HG03460 (cell line): Measurements from ENCODE around the gene UMODL1.

Experiments
- ATAC-seq: cut with Tn5 transposase; IDR thresholded peaks from one replicate; pipeline ENCODE4 v1.9.1; 2021; ENCODE audit not compliant: unreplicated experiment

UMODL1 gene

DNA sequence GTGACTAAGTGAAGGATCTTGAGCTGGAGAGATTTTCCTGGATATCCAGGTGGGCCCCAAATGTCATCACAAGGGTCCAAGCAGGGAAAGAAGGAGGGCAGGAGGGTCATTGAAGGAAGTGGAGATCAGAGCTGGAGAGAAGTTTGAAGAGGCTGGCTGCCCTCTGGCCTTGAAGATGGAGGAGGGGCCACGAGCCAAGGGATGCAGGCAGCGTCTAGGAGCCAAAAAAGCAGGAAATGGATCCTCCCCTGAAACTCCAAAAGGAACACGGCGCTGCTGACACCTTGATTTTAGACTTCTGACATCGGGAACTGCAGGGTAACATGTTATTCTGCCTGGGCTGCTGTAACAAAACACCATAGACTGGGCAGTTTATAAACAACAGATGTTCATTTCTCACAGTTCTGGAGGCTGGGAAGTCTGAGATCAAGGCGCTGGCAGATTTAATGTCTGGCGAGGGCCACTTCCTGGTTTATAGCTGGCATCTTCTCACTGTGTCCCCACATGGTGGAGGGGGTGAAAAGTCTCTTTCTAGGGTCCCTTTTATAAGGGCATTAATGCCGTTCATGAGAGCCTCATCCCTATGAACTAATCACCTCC is 32.2 kb upstream of the UMODL1 start:
- ATAC-seq, result no peak

DNA sequence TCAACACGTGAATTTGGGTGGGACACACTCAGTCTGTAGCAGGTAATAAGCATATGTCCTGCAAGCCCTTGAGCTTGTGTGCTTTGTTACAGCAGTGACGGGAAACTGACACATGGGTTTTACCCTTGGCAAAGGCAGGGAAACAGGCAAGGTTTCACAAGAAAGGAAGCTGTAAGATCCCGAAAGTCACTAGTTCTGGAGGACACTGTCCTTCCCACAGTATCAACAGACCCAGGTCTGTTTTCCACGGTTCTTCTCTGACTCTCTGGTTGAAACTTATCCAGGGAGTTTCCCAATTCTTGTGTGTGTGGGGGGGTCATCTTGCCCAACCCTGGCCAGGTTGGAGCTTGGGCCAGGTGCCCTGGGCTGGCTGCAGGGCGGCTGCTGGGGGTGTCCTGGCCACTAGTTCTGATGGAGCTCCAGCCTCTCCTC is 31.6 kb upstream of the UMODL1 start:
- no peak for ATAC-seq

DNA sequence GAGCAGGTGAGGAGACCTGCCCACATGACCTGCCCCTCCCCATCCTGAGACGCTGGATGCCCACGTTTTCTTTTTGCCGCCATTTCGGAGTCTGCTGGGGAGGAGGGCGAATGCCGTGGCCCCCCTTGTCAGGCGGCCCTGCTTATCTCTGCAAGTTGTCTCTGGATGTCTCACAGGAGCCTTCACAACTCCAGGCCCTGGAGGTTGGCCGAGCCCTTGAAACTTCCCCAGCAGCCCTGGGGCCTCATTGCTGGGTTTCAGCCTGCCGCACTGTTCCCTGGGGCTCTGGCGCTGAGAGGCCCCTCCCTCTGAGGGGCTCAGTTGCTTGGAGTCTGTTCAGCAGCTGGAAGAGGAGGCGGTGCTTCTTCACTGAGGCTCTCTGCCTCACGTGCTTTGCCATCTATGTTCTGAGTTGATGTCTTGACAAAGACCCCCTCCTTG is 31.2 kb upstream of the UMODL1 start:
- ATAC-seq, result no peak

DNA sequence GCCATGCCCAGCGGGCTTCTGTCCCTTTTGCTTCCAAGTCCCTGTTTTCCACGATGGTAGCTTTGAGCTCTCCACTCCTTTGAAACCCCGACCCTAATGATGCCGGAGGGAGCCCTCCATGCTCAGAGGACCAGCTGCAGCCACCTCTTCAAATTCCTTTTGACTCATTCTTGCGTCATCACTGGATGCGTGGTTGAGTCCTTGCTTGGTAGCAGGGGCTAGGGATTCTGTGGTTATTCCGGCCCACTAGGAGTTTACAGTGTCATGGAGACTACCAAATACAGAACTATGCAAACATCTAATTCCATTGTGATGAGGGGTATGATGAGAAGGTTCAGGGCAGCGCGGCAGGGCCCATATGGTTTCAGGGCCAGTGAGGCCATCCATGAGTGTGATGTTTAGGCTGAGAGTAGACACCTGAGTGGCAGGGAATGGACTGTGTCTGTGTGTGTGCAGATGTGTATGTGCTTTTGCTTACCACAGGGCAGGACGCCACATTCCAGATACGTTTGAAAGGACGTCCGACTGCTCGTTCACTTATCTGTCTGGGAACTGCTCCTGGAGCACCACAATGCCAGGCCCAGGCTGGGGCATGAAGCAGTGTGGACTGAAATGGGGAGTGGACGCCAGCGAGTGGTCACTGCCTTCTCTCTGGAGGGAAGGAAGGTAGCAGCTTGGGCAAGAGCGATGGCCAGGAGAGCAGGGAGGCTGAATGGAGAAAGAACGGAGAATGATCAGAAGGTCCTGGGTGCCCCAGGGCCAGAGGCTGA is 30.5 kb upstream of the UMODL1 start:
- no peak for ATAC-seq

DNA sequence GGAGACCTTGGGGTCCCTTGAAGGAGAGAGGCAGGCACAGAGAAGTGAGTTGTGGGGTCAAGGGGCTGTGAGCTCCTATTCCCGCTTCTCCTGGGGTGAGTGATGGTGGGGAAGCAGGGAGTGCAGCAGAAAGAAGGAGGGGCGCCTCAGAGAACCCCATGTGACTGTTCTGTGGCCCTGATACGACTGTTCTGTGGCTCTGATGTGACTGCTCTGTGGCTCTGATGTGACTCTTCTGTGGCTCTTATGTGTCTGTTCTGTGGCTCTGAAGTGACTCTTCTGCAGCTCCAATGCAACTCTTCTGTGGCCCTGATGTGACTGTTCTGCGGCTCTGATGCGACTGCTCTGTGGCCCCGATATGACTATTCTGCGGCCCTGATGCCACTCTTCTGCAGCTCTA is 29.9 kb upstream of the UMODL1 start:
- ATAC-seq, result no peak

DNA sequence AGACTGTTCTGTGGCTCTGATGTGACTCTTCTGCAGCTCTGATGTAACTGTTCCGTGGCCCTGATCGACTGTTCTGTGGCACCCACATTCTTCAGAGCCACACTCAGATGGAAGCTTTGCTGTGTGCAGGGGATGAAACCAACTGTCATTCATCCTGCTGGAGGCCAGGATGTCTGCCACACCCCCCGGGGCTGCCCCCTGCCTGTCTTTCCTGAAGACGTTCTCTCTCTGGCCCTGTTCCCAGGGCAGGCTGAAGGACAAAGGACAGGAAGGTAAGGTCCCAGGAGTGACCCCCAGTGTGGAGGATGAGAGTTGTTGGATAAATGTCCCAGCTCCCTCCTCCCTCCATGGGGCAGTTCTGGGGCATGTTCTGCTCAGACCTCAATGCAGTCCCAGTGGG is 29.4 kb upstream of the UMODL1 start:
- ATAC-seq, result no peak

DNA sequence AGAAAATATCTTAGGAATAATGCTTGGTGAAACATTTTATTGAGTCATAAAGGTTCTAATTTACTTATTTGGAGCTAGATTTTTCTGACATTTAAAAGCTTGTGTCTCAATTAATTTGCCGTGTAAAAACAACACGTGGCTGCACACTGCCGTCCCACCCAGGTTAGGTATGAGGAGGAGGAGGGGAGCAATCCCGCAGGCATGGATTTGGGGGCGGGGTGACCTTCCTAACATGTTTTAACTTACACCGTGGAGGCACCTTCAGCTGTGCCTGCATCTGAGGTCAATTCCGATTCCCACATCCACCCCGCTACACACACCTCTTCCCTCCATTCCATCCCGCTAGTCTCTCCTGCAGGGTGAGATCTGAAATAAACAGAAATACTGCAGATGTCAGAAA is 28.5 kb upstream of the UMODL1 start:
- no peak for ATAC-seq

DNA sequence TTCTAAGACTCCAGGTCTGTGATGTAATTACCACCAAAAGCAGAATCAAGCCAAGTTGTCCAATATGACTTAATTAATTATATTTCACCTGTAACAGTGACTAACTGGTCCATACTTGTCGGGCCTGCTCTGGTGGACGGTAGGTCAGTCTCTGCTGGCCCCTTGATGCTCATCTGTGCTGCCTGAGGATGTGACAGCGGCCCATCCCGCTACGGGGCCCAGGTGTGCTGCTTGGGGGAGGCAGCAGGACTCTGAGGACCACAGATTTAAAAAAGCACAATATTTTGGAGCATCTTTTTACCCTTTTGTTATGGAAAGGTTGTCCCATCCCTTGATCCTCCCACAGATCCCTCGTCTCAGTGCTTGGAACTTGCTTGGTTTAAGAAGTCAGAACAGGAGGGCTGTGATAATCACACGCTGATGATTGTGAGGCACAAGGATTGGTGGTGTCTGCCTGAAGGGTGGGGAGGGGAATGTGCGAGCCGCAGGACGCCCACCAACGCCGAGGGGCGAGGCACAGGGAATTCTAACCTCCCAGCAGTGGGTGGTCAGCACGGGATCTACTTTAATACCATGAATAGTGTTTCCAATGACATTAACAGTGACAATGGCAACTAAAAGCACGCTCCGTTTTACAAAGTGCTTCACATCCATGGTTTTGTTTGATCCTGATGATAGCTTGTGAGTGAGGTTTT is 27.8 kb upstream of the UMODL1 start:
- ATAC-seq, result no peak

DNA sequence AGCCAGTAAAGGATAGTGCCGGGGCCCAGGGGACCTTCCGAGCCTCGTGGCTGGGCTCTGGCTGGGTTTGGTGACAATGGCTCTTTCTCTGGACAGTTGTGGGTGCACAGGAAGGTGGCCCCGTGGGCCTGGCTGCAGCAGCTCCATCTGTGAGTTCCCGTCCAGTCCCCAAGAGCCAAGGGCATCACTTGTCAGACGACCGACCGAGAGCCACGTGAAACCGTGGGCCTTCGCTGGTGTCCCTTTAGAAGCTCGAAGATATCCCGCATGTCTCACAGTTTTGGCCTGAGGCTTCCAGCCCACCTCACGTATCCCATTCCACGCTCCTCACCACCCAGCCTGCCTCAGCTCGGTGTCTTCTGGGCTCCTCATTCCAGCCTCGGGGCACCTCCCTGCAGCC is 27.2 kb upstream of the UMODL1 start:
- ATAC-seq, result no peak

DNA sequence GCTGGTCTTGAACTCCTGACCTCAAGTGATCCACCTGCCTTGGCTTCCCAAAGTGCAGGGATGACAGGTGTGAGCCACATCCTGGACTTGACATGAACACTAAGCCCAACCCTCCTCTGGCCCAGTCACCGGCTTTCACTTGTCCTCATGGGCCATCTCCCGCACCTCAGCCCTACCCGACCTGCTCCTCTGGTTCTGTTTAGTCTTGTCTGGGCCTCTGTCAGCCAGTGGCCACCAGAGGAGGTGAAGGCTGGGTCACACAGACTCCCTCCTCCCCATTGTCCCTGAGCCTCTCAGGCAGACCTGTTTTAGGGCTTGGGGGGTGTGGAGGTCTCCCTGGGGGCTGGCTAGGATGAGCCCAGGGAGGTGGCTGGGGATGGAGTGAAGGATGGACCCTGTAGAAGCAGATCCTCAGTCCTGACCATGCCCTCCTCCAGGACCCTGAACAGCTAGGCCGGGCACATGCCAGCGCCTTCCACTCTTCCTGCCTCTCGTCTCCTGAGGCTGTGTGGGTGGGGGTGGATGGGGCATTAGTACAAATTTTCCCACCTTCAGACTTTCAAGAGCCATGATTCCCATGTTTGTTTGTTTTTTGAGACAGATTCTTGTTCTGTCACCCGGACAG is 26.1 kb upstream of the UMODL1 start:
- no peak for ATAC-seq

DNA sequence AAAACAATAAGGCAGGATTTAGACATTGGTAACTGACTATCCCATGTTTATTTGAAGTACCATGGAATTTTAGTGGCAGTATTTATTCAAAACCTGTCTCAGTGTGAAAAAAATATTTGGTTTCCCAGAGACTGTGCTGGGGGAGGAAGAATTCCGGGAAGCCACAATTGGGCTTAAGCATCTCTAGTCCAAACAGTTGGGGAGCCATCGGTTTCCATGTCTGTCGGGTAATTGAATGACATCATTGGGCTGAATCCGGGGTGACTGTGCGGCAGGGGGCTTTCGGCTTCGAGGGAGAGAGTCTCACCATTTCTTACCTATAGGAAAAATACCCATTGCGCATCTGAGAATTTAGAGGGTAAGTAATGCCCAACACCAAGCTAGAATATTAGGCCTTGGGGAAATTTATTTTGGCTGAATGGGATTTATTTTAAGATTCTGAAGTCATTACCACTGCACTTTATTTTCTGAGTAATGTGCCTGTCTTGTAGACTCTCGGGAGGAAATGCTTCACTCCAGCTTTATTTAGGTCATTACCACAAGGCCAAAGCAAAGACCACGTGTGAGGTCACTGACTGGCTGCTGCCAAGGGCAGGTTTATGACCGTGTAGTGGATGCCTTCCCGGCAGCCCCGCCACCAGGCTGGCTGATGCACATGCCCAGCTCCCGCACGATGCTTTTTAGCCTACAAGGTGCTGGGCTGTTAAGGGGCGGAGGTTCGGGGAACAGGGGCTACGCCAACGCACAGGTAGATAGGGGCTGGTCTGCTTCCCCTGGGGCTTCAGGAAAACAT is 23.1 kb upstream of the UMODL1 start:
- ATAC-seq, result no peak

DNA sequence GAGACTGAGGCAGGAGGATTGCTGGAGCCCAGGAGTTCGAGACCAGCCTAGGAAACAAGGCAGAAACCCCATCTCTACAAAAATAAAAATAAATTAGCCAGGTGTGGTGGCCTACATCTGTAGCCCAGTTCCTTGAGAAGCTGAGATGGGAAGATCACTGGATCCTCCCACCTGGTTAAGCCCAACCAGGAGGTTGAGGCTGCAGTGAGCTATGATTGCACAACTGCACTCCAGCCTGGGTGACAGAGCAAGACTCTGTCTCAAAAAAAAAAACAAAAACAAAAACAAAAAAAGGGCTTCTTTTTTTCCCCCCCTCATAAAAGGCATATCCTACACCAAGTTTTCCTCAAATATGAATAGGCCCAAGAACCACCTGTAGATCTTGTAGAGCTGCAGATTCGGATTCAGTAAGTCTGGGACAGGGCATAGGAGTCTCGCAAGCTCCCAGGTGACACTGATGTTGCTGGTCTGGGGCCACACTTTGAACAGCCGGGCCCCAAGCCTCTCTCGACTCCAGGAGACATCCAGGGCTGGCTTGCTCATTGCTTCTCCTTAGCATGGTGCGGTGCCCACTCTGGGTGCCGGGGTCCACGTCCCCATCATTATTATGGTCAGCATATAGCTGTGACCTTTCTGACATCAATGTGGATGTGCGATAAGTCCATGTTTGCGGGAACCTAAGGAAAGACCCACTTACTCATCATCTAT is 22.1 kb upstream of the UMODL1 start:
- ATAC-seq, result no peak

DNA sequence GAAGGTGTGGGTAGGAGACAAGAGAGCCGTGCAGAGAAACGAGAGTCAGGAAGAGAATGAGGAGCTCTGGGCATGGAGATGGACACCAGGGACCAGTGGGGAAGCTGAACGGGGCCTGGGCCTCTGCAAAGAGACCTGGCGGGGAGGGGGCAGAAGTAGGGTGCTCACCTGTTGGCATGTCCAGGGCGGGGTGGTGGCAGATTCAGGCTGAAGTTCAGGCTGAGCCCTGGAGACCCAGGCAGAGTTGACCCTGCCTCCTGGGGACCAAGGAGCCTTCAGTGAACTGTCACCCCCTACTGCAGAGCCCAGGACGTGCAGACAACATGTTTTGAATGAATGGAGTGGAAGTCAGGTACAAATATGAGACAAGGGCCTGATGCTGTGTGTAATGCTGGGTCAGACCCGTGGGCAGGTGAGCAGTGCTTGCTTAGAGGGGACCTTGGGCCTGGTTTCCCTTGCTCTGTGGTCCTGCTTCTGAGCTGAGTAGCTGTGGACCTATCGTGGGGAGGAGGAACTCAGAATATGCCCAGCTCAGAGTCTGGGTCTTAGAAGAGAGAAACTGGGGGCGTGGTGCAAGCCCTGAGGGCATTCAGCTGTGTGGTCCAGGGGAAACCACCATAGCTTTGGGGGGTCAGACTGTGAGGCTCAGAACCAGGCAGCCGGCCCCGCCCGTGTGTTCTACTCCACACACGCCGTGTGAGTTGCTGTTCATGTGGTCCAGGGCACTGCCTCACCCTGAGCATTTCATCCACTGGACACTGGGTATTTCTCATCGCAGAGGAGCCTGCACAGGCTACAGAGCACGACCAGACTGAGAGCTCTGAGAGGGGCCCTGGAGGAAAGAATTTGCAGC is 21.3 kb upstream of the UMODL1 start:
- no peak for ATAC-seq

DNA sequence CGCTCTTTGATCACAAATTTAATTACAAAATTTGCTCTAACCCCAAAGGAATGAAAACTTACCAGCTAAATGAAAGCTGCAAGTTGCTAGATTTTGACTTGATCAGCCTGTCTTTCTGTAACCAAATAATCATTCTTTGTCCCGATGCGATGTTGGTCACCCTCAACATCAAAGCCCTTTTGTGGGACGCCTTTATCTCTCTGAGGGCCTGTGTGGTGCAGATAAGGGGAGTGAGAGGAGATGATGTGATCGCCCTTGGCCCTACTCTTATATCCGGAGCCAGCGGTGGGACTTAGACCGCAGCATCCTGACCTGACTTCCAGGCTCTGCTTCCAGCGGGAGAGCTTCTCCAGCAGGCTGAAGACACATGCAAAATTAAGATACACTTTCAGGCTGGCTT is 19.3 kb upstream of the UMODL1 start:
- ATAC-seq, result no peak

DNA sequence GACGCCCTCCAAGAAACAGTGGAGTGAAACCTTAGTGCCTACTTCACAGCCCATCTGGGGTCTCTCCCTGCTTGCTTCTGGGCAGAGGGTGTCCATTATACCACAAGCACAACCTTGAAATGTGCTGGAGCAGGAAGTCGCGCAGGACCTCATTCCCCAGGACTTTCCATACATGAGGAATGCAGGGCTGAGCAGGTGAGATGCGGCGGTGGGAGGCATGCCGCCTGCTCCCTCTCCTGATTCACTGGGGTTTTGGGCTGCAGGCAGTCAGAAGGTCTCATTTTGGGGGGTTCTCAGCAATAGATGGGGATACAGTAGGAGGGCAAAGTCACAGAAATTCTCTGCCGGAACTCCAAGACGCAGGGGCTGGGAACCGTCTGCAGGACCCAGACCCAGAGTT is 15.7 kb upstream of the UMODL1 start:
- no peak for ATAC-seq

DNA sequence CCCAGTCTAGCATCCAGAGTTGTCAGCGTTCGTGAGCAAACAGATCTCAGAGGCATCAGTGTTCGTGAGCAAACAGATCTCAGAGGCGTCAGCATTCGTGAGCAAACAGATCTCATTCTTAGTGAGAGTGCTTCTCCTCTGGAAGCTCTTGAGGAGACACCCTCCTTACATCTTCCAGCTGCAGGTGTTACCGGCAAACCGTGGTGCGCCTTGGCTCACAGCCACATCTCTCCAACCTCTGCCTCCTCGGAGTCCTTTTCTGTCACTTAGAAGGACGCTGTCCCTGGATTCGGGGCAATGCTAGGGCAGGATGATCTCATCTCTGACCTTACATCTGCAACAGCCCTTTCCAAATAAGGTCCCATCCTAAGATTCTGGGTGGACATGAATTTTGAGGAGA is 14.6 kb upstream of the UMODL1 start:
- no peak for ATAC-seq

DNA sequence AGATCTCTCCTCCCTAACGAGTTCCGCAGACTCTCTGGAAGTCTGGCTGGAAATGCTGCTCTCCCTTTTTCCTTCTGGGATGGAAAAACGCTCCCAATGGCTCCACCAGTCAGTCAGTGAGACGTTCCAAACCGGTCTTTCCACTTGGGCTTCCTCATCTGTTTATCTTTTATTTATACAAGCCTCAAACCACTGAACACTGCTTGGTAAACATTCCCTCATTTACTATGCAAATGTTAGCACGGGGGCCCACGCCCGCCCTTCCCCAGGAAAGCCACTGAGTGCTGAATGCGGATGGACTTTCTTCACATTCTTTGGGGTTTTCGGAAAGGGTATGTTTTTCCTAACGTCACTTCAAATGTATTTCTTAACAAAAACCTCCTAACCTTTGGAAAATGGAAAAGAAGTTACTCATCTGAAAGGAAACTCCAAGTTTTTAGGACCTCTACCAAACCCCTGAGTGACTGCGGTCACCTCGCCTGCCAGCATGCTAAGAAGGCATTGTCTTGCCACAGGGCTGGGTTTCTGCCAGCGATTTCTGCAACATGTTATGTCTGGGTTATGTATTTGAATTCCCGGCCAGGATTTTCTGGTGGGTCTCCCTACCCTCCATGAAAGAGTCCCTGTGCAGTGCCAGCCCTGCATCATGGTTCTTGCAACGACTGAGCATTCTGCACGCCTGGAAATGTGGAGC is 14.0 kb upstream of the UMODL1 start:
- ATAC-seq, result no peak

DNA sequence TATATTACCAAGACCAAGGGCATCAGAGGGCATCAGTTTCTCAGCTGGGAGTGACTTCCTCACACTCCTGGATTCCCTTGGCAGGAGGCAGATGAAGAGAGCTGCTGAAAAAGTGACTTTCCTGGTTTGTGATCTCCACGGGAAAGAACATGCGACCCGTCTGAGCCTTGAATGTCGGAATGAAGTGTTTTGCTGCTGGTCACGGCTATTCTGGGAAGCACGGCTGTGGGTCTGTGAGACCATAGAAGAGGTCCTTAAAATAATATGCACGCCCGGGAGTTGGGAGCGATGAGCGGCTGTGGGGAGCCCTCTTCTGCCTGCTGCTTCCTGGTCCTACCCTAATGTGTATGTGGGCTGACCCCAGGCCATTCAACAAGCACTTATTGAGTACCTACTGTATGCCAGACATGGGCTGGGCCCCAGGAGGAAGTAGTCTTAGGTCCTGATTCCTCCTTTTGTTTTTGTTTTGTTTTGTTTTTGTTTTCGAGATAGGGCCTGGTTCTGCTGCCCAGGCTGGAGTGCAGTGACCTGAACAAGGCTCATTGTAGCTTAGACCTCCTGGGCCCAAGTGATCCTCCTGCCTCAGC is 13.2 kb upstream of the UMODL1 start:
- no peak for ATAC-seq
